A673 (cell line): ENCODE measurements around the gene PELI3.
"Not testable (repeated sequence)": the region's sequence is repeated elsewhere in the genome, so short reads cannot be mapped to it uniquely, and the experiment has no call there.

Experiments
- EZH2 ChIP-seq: fragments of 200-600 bp; sonication (generic); IDR thresholded peaks from 2 replicates; pipeline ENCODE4 v1.6.1; 2017; ENCODE audit warnings: borderline replicate concordance, low read depth, mild to moderate bottlenecking, mixed read lengths, antibody characterized with exemption, low read length; ENCODE audit not compliant: poor library complexity, severe bottlenecking
- TF ChIP-seq, protein P1 (sequence below): fragments of 300-800, 200-600 bp; sonication (generic); conservative IDR thresholded peaks from 2 replicates; pipeline ENCODE4 v1.5.1; 2017; ENCODE audit warnings: low read depth, mild to moderate bottlenecking, antibody characterized with exemption, low read length, moderate library complexity, mixed read lengths

DNA sequence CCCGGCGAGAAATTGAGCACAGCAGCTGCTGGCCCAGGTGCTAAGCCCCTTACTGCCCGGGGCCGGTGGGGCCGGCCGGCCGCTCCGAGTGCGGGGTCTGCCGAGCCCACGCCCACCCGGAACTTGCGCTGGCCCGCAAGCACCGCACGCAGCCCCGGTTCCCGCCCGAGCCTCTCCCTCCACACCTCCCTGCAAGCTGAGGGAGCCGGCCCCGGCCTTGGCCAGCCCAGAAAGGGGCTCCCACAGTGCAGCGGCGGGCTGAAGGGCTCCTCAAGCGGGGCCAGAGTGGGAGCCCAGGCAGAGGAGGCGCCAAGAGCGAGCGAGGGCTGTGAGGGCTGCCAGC lies 25.8 kb upstream of the PELI3 start:
- TF ChIP-seq, protein P1, sequence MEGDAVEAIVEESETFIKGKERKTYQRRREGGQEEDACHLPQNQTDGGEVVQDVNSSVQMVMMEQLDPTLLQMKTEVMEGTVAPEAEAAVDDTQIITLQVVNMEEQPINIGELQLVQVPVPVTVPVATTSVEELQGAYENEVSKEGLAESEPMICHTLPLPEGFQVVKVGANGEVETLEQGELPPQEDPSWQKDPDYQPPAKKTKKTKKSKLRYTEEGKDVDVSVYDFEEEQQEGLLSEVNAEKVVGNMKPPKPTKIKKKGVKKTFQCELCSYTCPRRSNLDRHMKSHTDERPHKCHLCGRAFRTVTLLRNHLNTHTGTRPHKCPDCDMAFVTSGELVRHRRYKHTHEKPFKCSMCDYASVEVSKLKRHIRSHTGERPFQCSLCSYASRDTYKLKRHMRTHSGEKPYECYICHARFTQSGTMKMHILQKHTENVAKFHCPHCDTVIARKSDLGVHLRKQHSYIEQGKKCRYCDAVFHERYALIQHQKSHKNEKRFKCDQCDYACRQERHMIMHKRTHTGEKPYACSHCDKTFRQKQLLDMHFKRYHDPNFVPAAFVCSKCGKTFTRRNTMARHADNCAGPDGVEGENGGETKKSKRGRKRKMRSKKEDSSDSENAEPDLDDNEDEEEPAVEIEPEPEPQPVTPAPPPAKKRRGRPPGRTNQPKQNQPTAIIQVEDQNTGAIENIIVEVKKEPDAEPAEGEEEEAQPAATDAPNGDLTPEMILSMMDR = not testable (repeated sequence)
- not testable (repeated sequence) for TF ChIP-seq EZH2
